Activated naive CD4-positive, alpha-beta T cell treated with anti-CD3 and anti-CD28 coated beads, Interleukin-2, amount 10 ng/mL, durations not matched to agents 7 days and 5 days (primary cell): ENCODE results near the gene DMBT1.
A peak's percentile ranks its signal among the peaks of the same experiment; 100 is the strongest.

ENCODE experiments used
- CTCF ChIA-PET: fragments of 350-600 bp; sonication (Branson Sonifier 250); formaldehyde crosslinking; loops from one replicate; lab custom pipeline; 2021; ENCODE audit warnings: antibody characterized with exemption; lab: Charles Lee
- DNase-seq: peaks from one replicate; pipeline ENCODE4 v3.0.0-alpha.2; 2020
- H3K27ac Mint-ChIP-seq: one replicate; pipeline ENCODE4 v1.8.0; 2021; ENCODE audit warnings: mild to moderate bottlenecking, moderate library complexity, mixed read lengths
- H3K27me3 Mint-ChIP-seq: one replicate; pipeline ENCODE4 v1.8.0; 2021; ENCODE audit warnings: mild to moderate bottlenecking, mixed read lengths
- H3K36me3 Mint-ChIP-seq: one replicate; pipeline ENCODE4 v1.8.0; 2021; ENCODE audit warnings: mixed read lengths
- H3K4me1 Mint-ChIP-seq: one replicate; pipeline ENCODE4 v1.8.0; 2021; ENCODE audit warnings: mixed read lengths
- H3K4me3 Mint-ChIP-seq: one replicate; pipeline ENCODE4 v1.8.0; 2021; ENCODE audit warnings: mild to moderate bottlenecking, moderate library complexity, mixed read lengths
- H3K9me3 Mint-ChIP-seq: one replicate; pipeline ENCODE4 v1.8.0; 2021; ENCODE audit warnings: mixed read lengths

The DMBT1 gene

GRCh38 chr10:122560279-122560804 lies at the start of gene DMBT1:
Gene DMBT1 (plus strand): TSS chr10:122560754. CDS start chr10:122560771, 17 bp downstream.
- DNase-seq, result no peak
- H3K4me3 Mint-ChIP-seq, result no peak within 1 kb of the TSS
- no peaks in the 10 kb centered on the region for H3K9me3 Mint-ChIP-seq
- no peaks in the 10 kb centered on the region for H3K36me3 Mint-ChIP-seq
- H3K27me3 Mint-ChIP-seq, result peaks cover 51% of the 10 kb centered on the region
- CTCF ChIA-PET, result no interaction called here
- no peak within 1 kb of the TSS for H3K27ac Mint-ChIP-seq
- H3K4me1 Mint-ChIP-seq, result peaks cover 15% of the 10 kb centered on the region

DNA sequence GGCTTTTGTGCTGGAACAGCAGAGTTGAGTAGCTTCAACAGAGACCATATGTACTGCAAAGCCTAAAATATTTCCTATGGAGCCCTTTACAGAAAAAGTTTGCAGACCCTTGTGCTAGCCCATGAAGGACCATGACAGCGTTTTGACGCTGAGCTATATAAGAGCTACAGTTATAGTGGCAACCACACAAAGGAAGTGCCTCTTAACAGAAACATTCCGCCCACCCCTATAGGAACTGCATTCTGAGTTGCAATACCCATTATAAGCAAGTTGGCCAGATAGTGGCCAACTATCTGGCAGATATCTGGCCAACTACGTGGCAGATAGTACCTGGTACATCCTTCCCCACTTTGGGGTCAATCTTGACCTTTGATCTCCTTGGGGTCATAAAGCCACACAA lies 47.5 kb upstream of the DMBT1 start:
- Mint-ChIP-seq H3K4me1 (peaks cover 25% of the 10 kb centered on the region), H3K27ac (no peak overlapping the region), H3K9me3 (no peaks in the 10 kb centered on the region), H3K36me3 (no peaks in the 10 kb centered on the region), H3K4me3 (no peak overlapping the region), H3K27me3 (peaks cover 10% of the 10 kb centered on the region)
- no peak for DNase-seq
- CTCF ChIA-PET, result interaction anchor here (0.9 to 2.4 kb wide), 2 partner anchors 51 to 53 kb away, joined by 3 to 10 read pairs; no protein-coding TSS in a partner anchor

GRCh38 chr10:122514045-122514840 lies 46.3 kb upstream of the DMBT1 start:
- H3K4me1 Mint-ChIP-seq, result peaks cover 25% of the 10 kb centered on the region
- CTCF ChIA-PET, result interaction anchor here (1.7 to 2.4 kb wide), 2 partner anchors 33 to 52 kb away, joined by 4 to 10 read pairs; no protein-coding TSS in a partner anchor
- peaks cover 10% of the 10 kb centered on the region for H3K27me3 Mint-ChIP-seq
- H3K27ac Mint-ChIP-seq, result no peak overlapping the region
- H3K36me3 Mint-ChIP-seq, result no peaks in the 10 kb centered on the region
- no peaks in the 10 kb centered on the region for H3K9me3 Mint-ChIP-seq
- H3K4me3 Mint-ChIP-seq, result no peak overlapping the region
- no peak for DNase-seq

DNA sequence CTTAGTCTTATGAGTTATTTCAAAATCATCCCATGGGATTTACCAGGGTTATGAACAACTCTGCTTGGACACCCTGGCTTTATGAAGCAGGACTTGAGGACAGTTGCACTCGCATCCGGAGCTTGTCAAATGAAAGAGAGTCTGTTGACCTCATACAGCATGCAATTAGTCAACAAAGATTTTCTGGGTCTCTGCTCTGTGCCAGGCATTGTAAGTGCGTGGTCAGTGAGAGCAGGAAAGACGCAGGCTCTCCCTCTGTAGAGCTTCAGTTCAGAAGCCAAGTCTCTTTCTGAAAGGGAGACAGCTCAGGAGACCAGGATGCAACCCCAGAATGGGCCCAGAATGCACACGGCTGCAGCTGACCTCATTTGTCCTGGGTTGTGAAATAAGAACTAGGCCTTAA lies 45.5 kb upstream of the DMBT1 start:
- Mint-ChIP-seq H3K4me1 (peaks cover 25% of the 10 kb centered on the region), H3K9me3 (no peaks in the 10 kb centered on the region), H3K27ac (no peak overlapping the region), H3K36me3 (no peaks in the 10 kb centered on the region), H3K27me3 (peaks cover 10% of the 10 kb centered on the region), H3K4me3 (no peak overlapping the region)
- DNase-seq, result no peak
- CTCF ChIA-PET, result interaction anchor here (0.5 to 1.7 kb wide), 3 partner anchors 33 to 49 kb away, joined by 3 to 4 read pairs (median 3); no protein-coding TSS in a partner anchor

DNA sequence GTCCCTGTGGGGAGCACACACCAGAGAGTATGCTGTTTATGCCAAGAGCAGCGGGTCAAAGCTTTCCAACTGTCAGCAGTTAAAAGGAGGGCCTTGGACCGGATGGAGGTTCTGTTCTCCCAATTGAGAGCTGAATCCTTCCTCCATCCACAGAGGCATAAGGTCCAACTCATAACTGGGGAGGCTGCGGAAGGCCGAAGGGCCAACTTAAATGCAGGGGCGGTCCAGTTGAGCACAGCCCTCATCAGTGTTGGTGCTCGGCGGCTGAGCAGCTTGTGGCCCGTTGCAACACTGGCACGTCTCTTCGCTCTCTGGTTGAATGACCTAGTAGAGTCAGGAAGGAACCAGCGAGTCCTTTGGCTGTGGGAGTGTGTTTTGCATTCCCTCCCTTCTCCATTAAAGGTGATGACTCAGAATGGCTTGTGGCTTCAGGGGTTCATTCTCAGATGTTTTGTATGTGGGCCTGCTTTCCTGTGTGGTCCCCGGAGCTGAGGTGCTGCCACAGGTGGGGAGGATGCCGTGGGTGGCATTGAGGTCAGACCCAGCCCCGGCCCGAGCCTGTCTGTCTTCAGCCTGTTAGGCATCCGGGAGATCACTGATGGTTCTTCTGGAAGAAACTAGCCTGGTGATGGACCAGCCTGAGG lies 44.8 kb upstream of the DMBT1 start:
- Mint-ChIP-seq H3K27me3 (peaks cover 10% of the 10 kb centered on the region), H3K4me1 (peaks cover 25% of the 10 kb centered on the region), H3K4me3 (no peak overlapping the region), H3K36me3 (no peaks in the 10 kb centered on the region), H3K9me3 (no peaks in the 10 kb centered on the region), H3K27ac (peak overlapping the region; percentile 35)
- DNase-seq, result peak; percentile 67
- CTCF ChIA-PET, result interaction anchor here (0.5 to 1.7 kb wide), 6 partner anchors 32 to 217 kb away, joined by 3 to 4 read pairs (median 4); no protein-coding TSS in a partner anchor

- H3K36me3 Mint-ChIP-seq, result no peaks in the 10 kb centered on the region
- H3K4me3 Mint-ChIP-seq, result no peak overlapping the region
- CTCF ChIA-PET, result interaction anchor here (1.0 to 1.5 kb wide), 4 partner anchors 41 to 218 kb away, joined by 3 to 4 read pairs (median 4); no protein-coding TSS in a partner anchor
- H3K27me3 Mint-ChIP-seq, result peaks cover 10% of the 10 kb centered on the region
- H3K4me1 Mint-ChIP-seq, result peaks cover 25% of the 10 kb centered on the region
- no peak for DNase-seq
- no peak overlapping the region for H3K27ac Mint-ChIP-seq
- no peaks in the 10 kb centered on the region for H3K9me3 Mint-ChIP-seq
Observed at GRCh38 chr10:122516734-122517133, 43.8 kb upstream of the DMBT1 start.

DNA sequence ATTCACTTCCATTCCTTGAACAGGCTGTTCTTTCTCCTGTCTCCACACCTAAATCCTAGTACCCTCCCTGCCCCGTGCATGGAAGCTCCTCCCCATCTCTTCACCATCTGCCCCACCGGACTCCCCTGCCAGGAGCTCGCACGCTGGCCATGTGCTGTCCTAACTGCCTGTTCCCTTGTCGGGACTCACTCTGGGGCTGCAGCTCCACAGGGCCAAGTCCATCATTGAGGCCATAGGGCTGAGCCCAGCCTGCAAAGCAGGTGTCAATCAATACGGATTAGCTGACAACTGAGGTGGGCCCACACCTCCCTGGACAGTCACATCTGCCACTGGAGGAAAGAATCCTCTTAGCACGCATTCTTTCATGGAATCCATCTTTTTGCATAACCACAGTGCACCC lies 41.4 kb upstream of the DMBT1 start:
- Mint-ChIP-seq H3K4me3 (no peak overlapping the region), H3K27ac (no peak overlapping the region)

GRCh38 chr10:122519873-122520272 lies 40.7 kb upstream of the DMBT1 start:
- H3K4me3 Mint-ChIP-seq, result no peak overlapping the region
- H3K27ac Mint-ChIP-seq, result no peak overlapping the region
- no peaks in the 10 kb centered on the region for H3K9me3 Mint-ChIP-seq
- no peaks in the 10 kb centered on the region for H3K36me3 Mint-ChIP-seq
- no peak for DNase-seq
- peaks cover 23% of the 10 kb centered on the region for H3K4me1 Mint-ChIP-seq
- peaks cover 16% of the 10 kb centered on the region for H3K27me3 Mint-ChIP-seq
- CTCF ChIA-PET, result no interaction called here

More for the DNA sequence above, 41.4 kb upstream of the DMBT1 start:
- CTCF ChIA-PET, result interaction anchor here (1.4 kb wide), 1 partner anchor 46 kb away, joined by 3 read pairs; no protein-coding TSS in a partner anchor
- Mint-ChIP-seq H3K36me3 (no peaks in the 10 kb centered on the region), H3K27me3 (peaks cover 12% of the 10 kb centered on the region), H3K4me1 (peaks cover 25% of the 10 kb centered on the region), H3K9me3 (no peaks in the 10 kb centered on the region)
- DNase-seq, result no peak

DNA sequence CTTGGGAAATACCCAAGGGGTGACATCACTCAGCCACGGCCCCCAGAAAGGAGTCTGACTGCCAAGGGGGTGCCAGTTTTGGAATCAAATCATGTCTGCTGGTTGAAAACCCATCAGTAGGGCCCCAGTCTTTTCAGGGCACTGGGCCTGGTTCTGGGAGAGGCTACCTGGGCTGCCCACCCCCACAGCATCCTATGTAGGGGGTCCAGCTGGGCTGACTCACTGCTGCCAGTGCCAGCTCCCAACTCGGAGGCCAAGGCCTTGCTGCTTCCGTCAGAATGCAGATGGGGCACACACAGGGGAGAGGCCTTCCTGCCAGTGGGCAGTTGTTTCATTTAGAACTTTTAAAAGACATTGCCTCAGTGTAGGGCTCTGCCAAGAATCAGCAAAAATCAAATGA lies 39.5 kb upstream of the DMBT1 start:
- Mint-ChIP-seq H3K4me1 (peaks cover 12% of the 10 kb centered on the region), H3K36me3 (no peaks in the 10 kb centered on the region)

DNA sequence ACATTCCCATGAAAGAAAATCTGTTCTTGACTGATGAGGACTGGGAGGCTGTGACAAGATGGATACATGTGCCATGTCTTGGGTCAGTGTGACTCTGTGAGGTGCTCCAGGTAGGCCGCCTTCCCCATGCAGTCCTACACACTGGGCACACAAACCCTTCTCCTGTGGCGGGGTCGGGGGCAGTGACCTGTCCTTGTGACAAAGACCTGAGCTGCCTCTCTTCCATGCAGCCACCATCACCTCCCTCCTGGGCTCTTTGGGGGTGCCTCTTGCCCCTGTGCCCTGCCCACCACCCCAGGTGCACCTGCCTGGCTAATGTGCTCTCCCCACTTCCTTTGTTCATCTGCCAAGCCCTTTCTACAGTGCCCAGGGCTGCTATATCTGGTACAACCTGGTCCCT lies 35.7 kb upstream of the DMBT1 start:
- H3K4me3 Mint-ChIP-seq, result no peak overlapping the region
- CTCF ChIA-PET, result no interaction called here
- H3K27me3 Mint-ChIP-seq, result peaks cover 36% of the 10 kb centered on the region
- H3K36me3 Mint-ChIP-seq, result no peaks in the 10 kb centered on the region
- no peaks in the 10 kb centered on the region for H3K9me3 Mint-ChIP-seq
- DNase-seq, result no peak
- H3K27ac Mint-ChIP-seq, result no peak overlapping the region
- H3K4me1 Mint-ChIP-seq, result no peaks in the 10 kb centered on the region

More for the DNA sequence above, 39.5 kb upstream of the DMBT1 start:
- Mint-ChIP-seq H3K27ac (no peak overlapping the region), H3K9me3 (no peaks in the 10 kb centered on the region), H3K4me3 (no peak overlapping the region), H3K27me3 (peaks cover 26% of the 10 kb centered on the region)
- CTCF ChIA-PET, result no interaction called here
- no peak for DNase-seq

DNA sequence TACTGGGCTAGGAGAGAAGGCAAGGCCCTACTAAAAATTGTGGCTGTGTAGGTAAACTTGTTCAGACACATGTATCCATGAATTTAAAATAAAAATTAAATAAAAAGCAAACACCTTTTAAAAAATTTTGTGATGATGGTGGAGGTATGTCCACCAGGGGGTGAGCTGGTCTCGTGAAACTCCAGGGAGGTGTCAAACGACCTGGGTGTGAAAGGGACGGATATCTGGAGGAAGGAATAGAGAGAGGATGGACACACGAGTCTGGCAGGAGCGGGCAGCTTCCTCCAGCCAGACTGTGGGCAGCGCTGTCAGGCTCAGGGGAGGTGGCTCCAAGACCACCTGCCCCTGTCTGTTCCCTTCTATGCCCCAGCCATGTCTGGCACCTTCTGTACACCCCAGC lies 34.8 kb upstream of the DMBT1 start:
- no peaks in the 10 kb centered on the region for H3K4me1 Mint-ChIP-seq
- no peak for DNase-seq
- H3K9me3 Mint-ChIP-seq, result no peaks in the 10 kb centered on the region
- H3K4me3 Mint-ChIP-seq, result no peak overlapping the region
- no peaks in the 10 kb centered on the region for H3K36me3 Mint-ChIP-seq
- peaks cover 44% of the 10 kb centered on the region for H3K27me3 Mint-ChIP-seq
- H3K27ac Mint-ChIP-seq, result no peak overlapping the region
- CTCF ChIA-PET, result no interaction called here

DNA sequence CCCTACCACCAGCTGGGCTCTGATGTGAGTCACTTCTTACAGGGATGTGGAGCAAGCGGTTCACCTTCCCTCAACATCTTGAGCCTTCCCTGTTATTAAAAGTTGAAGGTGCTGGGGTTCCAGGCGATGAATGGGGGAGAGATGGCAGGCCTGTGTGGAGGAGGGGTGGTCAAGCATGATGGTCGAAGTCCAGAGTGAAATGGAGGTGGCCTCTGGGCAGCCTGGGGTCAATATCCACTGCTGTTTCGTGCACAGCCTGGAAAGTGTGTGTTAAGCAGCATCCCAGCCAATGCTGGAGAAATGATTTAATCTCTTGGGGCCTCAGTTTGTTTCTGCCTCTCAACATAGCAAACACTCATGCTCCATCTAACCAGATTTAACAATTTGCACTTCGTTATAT lies 33.7 kb upstream of the DMBT1 start:
- peaks cover 48% of the 10 kb centered on the region for H3K27me3 Mint-ChIP-seq
- H3K27ac Mint-ChIP-seq, result no peak overlapping the region
- CTCF ChIA-PET, result no interaction called here
- H3K9me3 Mint-ChIP-seq, result no peaks in the 10 kb centered on the region
- no peak for DNase-seq
- no peak overlapping the region for H3K4me3 Mint-ChIP-seq
- no peaks in the 10 kb centered on the region for H3K4me1 Mint-ChIP-seq
- no peaks in the 10 kb centered on the region for H3K36me3 Mint-ChIP-seq

DNA sequence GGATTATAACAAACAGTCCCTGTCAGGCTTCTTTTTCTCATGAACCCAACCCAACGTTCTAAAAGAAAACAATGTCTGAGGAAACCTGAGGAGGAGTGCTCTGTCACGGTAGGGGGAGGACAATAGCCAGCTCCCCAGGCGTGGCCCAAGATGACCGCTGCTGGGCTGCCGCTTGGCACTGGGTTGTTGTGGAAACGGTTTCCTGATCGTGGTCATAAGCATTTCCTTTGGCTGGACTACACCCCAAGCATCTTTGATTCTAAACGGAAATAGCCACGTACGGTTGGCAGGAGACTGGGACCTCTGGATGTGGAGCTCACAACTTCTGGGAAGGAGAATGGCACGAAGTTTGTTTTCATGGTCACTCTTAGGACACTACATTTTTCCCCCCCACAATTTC lies 30.4 kb upstream of the DMBT1 start:
- Mint-ChIP-seq H3K4me1 (no peaks in the 10 kb centered on the region), H3K27me3 (peaks cover 42% of the 10 kb centered on the region), H3K9me3 (no peaks in the 10 kb centered on the region), H3K4me3 (no peak overlapping the region), H3K36me3 (no peaks in the 10 kb centered on the region), H3K27ac (no peak overlapping the region)
- CTCF ChIA-PET, result no interaction called here
- DNase-seq, result no peak

- Mint-ChIP-seq H3K4me1 (no peaks in the 10 kb centered on the region), H3K36me3 (no peaks in the 10 kb centered on the region), H3K27ac (no peak overlapping the region), H3K27me3 (peaks cover 34% of the 10 kb centered on the region), H3K9me3 (no peaks in the 10 kb centered on the region), H3K4me3 (no peak overlapping the region)
- CTCF ChIA-PET, result no interaction called here
- no peak for DNase-seq
Observed at GRCh38 chr10:122531261-122531660, 29.3 kb upstream of the DMBT1 start.
